Mesenchymal stem cell (in vitro differentiated cells and primary cell): ENCODE measurements around the gene S100A7A.

Experiments
- DNase-seq: peaks from one replicate; pipeline ENCODE4 v3.0.0-alpha.2; 2013
- H2AFZ ChIP-seq: one replicate; pipeline ENCODE4 v1.6.1; 2013; ENCODE audit warnings: low read depth, mild to moderate bottlenecking, control low read depth, inconsistent platforms, low read length, moderate library complexity
- H2AK5ac ChIP-seq: 2 replicates; pipeline ENCODE4 v1.6.1; 2013; ENCODE audit warnings: low read length, moderate library complexity, mild to moderate bottlenecking, inconsistent platforms; ENCODE audit not compliant: severe bottlenecking
- H2BK120ac ChIP-seq: one replicate; pipeline ENCODE4 v1.6.1; 2013; ENCODE audit warnings: low read depth, mild to moderate bottlenecking, inconsistent platforms, low read length, moderate library complexity
- H2BK12ac ChIP-seq, 2 experiments: one replicate each; pipeline ENCODE4 v1.6.1; 2013; ENCODE audit warnings: inconsistent platforms in 2 of 2, low read length in 2 of 2, mild to moderate bottlenecking in 2 of 2, moderate library complexity in 2 of 2, control low read depth in 1 of 2
- H2BK15ac ChIP-seq: one replicate; pipeline ENCODE4 v1.6.1; 2013; ENCODE audit warnings: mild to moderate bottlenecking, low read depth, inconsistent platforms; ENCODE audit not compliant: poor library complexity, severe bottlenecking
- H2BK5ac ChIP-seq: 2 replicates; pipeline ENCODE4 v1.6.1; 2013; ENCODE audit warnings: low read depth, mild to moderate bottlenecking, low read length, control low read depth, inconsistent platforms; ENCODE audit not compliant: poor library complexity, severe bottlenecking
- H3K14ac ChIP-seq, 2 experiments: one replicate each; pipeline ENCODE4 v1.6.1; 2013; ENCODE audit warnings: inconsistent platforms in 2 of 2, low read length in 2 of 2, control low read depth in 1 of 2, mild to moderate bottlenecking in 1 of 2, moderate library complexity in 1 of 2
- H3K18ac ChIP-seq, 2 experiments: one replicate each; pipeline ENCODE4 v1.6.1; 2013; ENCODE audit warnings: inconsistent platforms in 2 of 2, low read length in 2 of 2, control low read depth in 1 of 2, low read depth in 1 of 2, mild to moderate bottlenecking in 1 of 2
- H3K23ac ChIP-seq, 2 experiments: one replicate each; pipeline ENCODE4 v1.6.1; 2013; ENCODE audit warnings: inconsistent platforms in 2 of 2, low read length in 2 of 2, mild to moderate bottlenecking in 2 of 2, moderate library complexity in 2 of 2, control low read depth in 1 of 2
- H3K27ac ChIP-seq: 2 replicates; pipeline ENCODE4 v1.5.1; 2013; ENCODE audit warnings: mild to moderate bottlenecking, moderate library complexity, low read length, control low read depth, inconsistent platforms; ENCODE audit not compliant: poor library complexity, severe bottlenecking
- H3K27me3 ChIP-seq, 2 experiments: 2 replicates each; pipeline versions ENCODE4 v1.6.1 to v1.7.0; 2013; ENCODE audit warnings: low read length in 2 of 2, mild to moderate bottlenecking in 2 of 2, moderate library complexity in 2 of 2, control low read depth in 1 of 2, inconsistent platforms in 1 of 2; ENCODE audit not compliant: control insufficient read depth in 1 of 2, insufficient read depth in 1 of 2
- H3K36me3 ChIP-seq, 2 experiments: 2 replicates each; pipeline versions ENCODE4 v1.6.1 to v1.7.0; 2013; ENCODE audit warnings: low read length in 2 of 2, control low read depth in 1 of 2, inconsistent platforms in 1 of 2, low read depth in 1 of 2, mild to moderate bottlenecking in 1 of 2; ENCODE audit not compliant: insufficient read depth in 2 of 2, control insufficient read depth in 1 of 2
- H3K4ac ChIP-seq, 2 experiments: one replicate each; pipeline ENCODE4 v1.6.1; 2013; ENCODE audit warnings: inconsistent platforms in 2 of 2, low read length in 2 of 2, mild to moderate bottlenecking in 2 of 2, moderate library complexity in 2 of 2, control low read depth in 1 of 2, low read depth in 1 of 2
- H3K4me1 ChIP-seq: 2 replicates; pipeline ENCODE4 v1.6.1; 2013; ENCODE audit warnings: low read depth, low read length, control low read depth; ENCODE audit not compliant: control insufficient read depth, insufficient read depth
- H3K4me2 ChIP-seq: 2 replicates; pipeline ENCODE4 v1.6.1; 2013; ENCODE audit warnings: low read length, mild to moderate bottlenecking, inconsistent platforms; ENCODE audit not compliant: poor library complexity, severe bottlenecking
- H3K4me3 ChIP-seq, 2 experiments: 2 replicates each; pipeline versions ENCODE4 v1.5.1 to v1.7.0; 2013; ENCODE audit warnings: low read length in 2 of 2, mild to moderate bottlenecking in 2 of 2, control low read depth in 1 of 2, low read depth in 1 of 2; ENCODE audit not compliant: insufficient read depth in 1 of 2
- H3K79me1 ChIP-seq: replicated peaks from 2 replicates; pipeline ENCODE4 v1.6.1; 2013; ENCODE audit warnings: mild to moderate bottlenecking, control low read depth, low read length, inconsistent platforms; ENCODE audit not compliant: poor library complexity, severe bottlenecking
- H3K9ac ChIP-seq: 2 replicates; pipeline ENCODE4 v1.7.0; 2013; ENCODE audit warnings: mild to moderate bottlenecking, low read length, moderate library complexity
- H3K9me3 ChIP-seq: 2 replicates; pipeline ENCODE4 v1.7.0; 2013; ENCODE audit warnings: mild to moderate bottlenecking, low read length; ENCODE audit not compliant: control insufficient read depth
- H4K8ac ChIP-seq: one replicate; pipeline ENCODE4 v1.6.1; 2013; ENCODE audit warnings: inconsistent platforms, mild to moderate bottlenecking, low read length, moderate library complexity
- H4K91ac ChIP-seq: one replicate; pipeline ENCODE4 v1.6.1; 2013; ENCODE audit warnings: mild to moderate bottlenecking, low read length, inconsistent platforms
- WGBS: methylation state at CpG from one replicate; pipeline ENCODE4 v1.1.7; 2013; ENCODE audit warnings: mixed read lengths; 5-methylcytosine and 5-hydroxymethylcytosine counted together

S100A7A gene

GRCh38 chr1:153390938-153391710 is 25.2 kb upstream of the S100A7A start, which contains the start of gene S100A8:
Gene S100A8 (minus strand): TSS chr1:153391073. CDS start chr1:153390535, 538 bp downstream.
- Histone ChIP-seq H2BK5ac (no peak within 1 kb of the TSS), H3K27ac (no peak within 1 kb of the TSS), H3K79me1 (no peaks in the 10 kb centered on the region), H3K4me1 (no peaks in the 10 kb centered on the region), H3K9me3 (no peaks in the 10 kb centered on the region), H2BK12ac (no peak within 1 kb of the TSS), H3K36me3 (no peaks in the 10 kb centered on the region), H2AK5ac (no peak within 1 kb of the TSS), H2AFZ (no peak within 1 kb of the TSS), H2BK120ac (no peak within 1 kb of the TSS), H3K4me3 (no peak within 1 kb of the TSS), H3K18ac (no peak within 1 kb of the TSS), H3K4me2 (no peak within 1 kb of the TSS), H4K8ac (no peak within 1 kb of the TSS), H3K14ac (no peak within 1 kb of the TSS), H3K27me3 (peaks cover 12 to 93% of the 10 kb centered on the region in 2 experiments), H3K4ac (no peak within 1 kb of the TSS), H3K23ac (no peak within 1 kb of the TSS), H4K91ac (no peak within 1 kb of the TSS), H2BK15ac (no peak within 1 kb of the TSS), H3K9ac (no peak within 1 kb of the TSS)
- 72% methylated on average over 5 of the region's 7 CpGs for WGBS
- no peak for DNase-seq

- no peaks in the 10 kb centered on the region for H3K4me1 ChIP-seq
- H3K27ac ChIP-seq, result no peak overlapping the region
- no peak overlapping the region for H2AK5ac ChIP-seq
- no peak overlapping the region for H3K18ac ChIP-seq
- no peak overlapping the region for H2BK5ac ChIP-seq
- no peak overlapping the region for H3K4me3 ChIP-seq
- no peak overlapping the region for H2BK15ac ChIP-seq
- H3K9me3 ChIP-seq, result no peaks in the 10 kb centered on the region
- DNase-seq, result no peak
- H4K8ac ChIP-seq, result no peak overlapping the region
- H2BK12ac ChIP-seq, result no peak overlapping the region
- peaks cover 12 to 94% of the 10 kb centered on the region in 2 experiments for H3K27me3 ChIP-seq
- H3K23ac ChIP-seq, result no peak overlapping the region
- WGBS, result 83% methylated on average over 1 of the region's 3 CpGs
- no peak overlapping the region for H2AFZ ChIP-seq
- H2BK120ac ChIP-seq, result no peak overlapping the region
- H3K36me3 ChIP-seq, result no peaks in the 10 kb centered on the region
- no peak overlapping the region for H3K4me2 ChIP-seq
- no peak overlapping the region for H3K14ac ChIP-seq
- H3K4ac ChIP-seq, result no peak overlapping the region
- no peaks in the 10 kb centered on the region for H3K79me1 ChIP-seq
- no peak overlapping the region for H3K9ac ChIP-seq
- H4K91ac ChIP-seq, result no peak overlapping the region
These were observed 24.1 kb upstream of the S100A7A start for GRCh38 chr1:153392258-153392657.

GRCh38 chr1:153392822-153393221 is 23.5 kb upstream of the S100A7A start:
- no peaks in the 10 kb centered on the region for H3K79me1 ChIP-seq
- no peaks in the 10 kb centered on the region for H3K9me3 ChIP-seq
- no peak overlapping the region for H4K8ac ChIP-seq
- H3K18ac ChIP-seq, result no peak overlapping the region
- no peak overlapping the region for H2BK12ac ChIP-seq
- no peak overlapping the region for H3K4ac ChIP-seq
- no peak overlapping the region for H3K14ac ChIP-seq
- no peaks in the 10 kb centered on the region for H3K4me1 ChIP-seq
- no peak overlapping the region for H3K23ac ChIP-seq
- H3K27ac ChIP-seq, result no peak overlapping the region
- H3K36me3 ChIP-seq, result no peaks in the 10 kb centered on the region
- H2BK5ac ChIP-seq, result no peak overlapping the region
- no peak overlapping the region for H3K4me2 ChIP-seq
- H2BK15ac ChIP-seq, result no peak overlapping the region
- H3K27me3 ChIP-seq, result peaks cover 12 to 89% of the 10 kb centered on the region in 2 experiments
- WGBS, result 92% methylated on average over 3 of the region's 3 CpGs
- H4K91ac ChIP-seq, result no peak overlapping the region
- no peak for DNase-seq
- H2AFZ ChIP-seq, result no peak overlapping the region
- no peak overlapping the region for H3K4me3 ChIP-seq
- no peak overlapping the region for H2AK5ac ChIP-seq
- no peak overlapping the region for H3K9ac ChIP-seq
- no peak overlapping the region for H2BK120ac ChIP-seq

GRCh38 chr1:153393926-153394325 is 22.4 kb upstream of the S100A7A start:
- Histone ChIP-seq H2BK120ac (no peak overlapping the region), H3K4ac (no peak overlapping the region), H3K4me3 (no peak overlapping the region), H2AK5ac (no peak overlapping the region), H2BK12ac (no peak overlapping the region), H3K4me2 (no peak overlapping the region), H2BK15ac (no peak overlapping the region), H3K18ac (no peak overlapping the region), H3K27ac (no peak overlapping the region), H2AFZ (no peak overlapping the region), H3K9me3 (no peaks in the 10 kb centered on the region), H3K27me3 (peaks cover 12 to 89% of the 10 kb centered on the region in 2 experiments), H4K8ac (no peak overlapping the region), H3K9ac (no peak overlapping the region), H2BK5ac (no peak overlapping the region), H4K91ac (no peak overlapping the region), H3K14ac (no peak overlapping the region), H3K23ac (no peak overlapping the region), H3K36me3 (no peaks in the 10 kb centered on the region), H3K4me1 (no peaks in the 10 kb centered on the region), H3K79me1 (no peaks in the 10 kb centered on the region)
- DNase-seq, result no peak
- 70% methylated on average over 6 of the region's 6 CpGs for WGBS
